HepG2 (cell line): ENCODE results near the gene PGK2. TPM values are rescaled to one million over a fixed set of nuclear protein-coding genes. Genes with fewer than 3 reads are reported as not detected.

ENCODE experiments used
- DNMT3B ChIP-seq: conservative IDR thresholded peaks from 2 replicates; pipeline ENCODE4 v1.6.1; 2016; ENCODE audit warnings: missing biosample characterization, control low read depth
- MAZ ChIP-seq, 2 experiments: sonication (generic) in 1 of 2; formaldehyde crosslinking in 1 of 2; IDR thresholded peaks; 2 replicates each; pipeline versions ENCODE4 v1.5.0 to v1.6.1; 2012 to 2020; ENCODE audit warnings: low read depth in 2 of 2, mild to moderate bottlenecking in 2 of 2, borderline replicate concordance in 1 of 2, improper control_type of control experiment in 1 of 2, low read length in 1 of 2, missing genetic modification reagents in 1 of 2, moderate library complexity in 1 of 2
- ZFP36L2 ChIP-seq: sonication (generic); formaldehyde crosslinking; IDR thresholded peaks from 2 replicates; pipeline ENCODE4 v1.4.0; 2020; ENCODE audit warnings: missing genetic modification reagents
- ZFYVE20 ChIP-seq: sonication (generic); formaldehyde crosslinking; IDR thresholded peaks from 2 replicates; pipeline ENCODE4 v1.8.0; 2023; ENCODE audit warnings: low read depth, mild to moderate bottlenecking, moderate library complexity, missing genetic modification reagents, borderline replicate concordance
- ZNF318 ChIP-seq: sonication (generic); formaldehyde crosslinking; IDR thresholded peaks from 2 replicates; pipeline ENCODE4 v1.4.0; 2020; ENCODE audit warnings: mild to moderate bottlenecking, missing genetic modification reagents
- ZNF878 ChIP-seq: sonication (generic); formaldehyde crosslinking; IDR thresholded peaks from 2 replicates; pipeline ENCODE4 v1.8.1; 2023; ENCODE audit warnings: mild to moderate bottlenecking, missing genetic modification reagents, moderate library complexity
- polyA plus RNA-seq, 8 experiments: library from polyadenylated mRNA; depleted of rRNA in 3 of 8; stranded (reverse) in 7 of 8; unstranded in 1 of 8; fragments of >200 nt; fragmentation: Illumina TruSeq in 4 of 8; extraction: Trizol in 4 of 8; gene quantifications; 2 replicates each; pipeline versions ENCODE4 v1.2.1 to v1.2.3, GENCODE V29; 2011 to 2016; ENCODE audit warnings: low read depth in 4 of 8, missing spikeins in 1 of 8, mixed read lengths in 1 of 8; ENCODE audit not compliant: insufficient read depth in 1 of 8
- total RNA-seq, 5 experiments: library from RNA; depleted of rRNA; stranded (reverse); fragments of >200 nt; fragmentation: Illumina TruSeq; extraction: Trizol; gene quantifications; 2 replicates each; pipeline ENCODE4 v1.2.3, GENCODE V29; 2016; ENCODE audit warnings: low read depth in 1 of 5

PGK2 gene
- total and polyA plus RNA-seq, 2 of the 13 experiments (the other 11 are each of a cell fraction or from before 2014, with no cell fraction given): not detected

- no peak for TF ChIP-seq ZNF878
- TF ChIP-seq ZFYVE20 (CRISPR knock-in tag): no peak
- no peak for TF ChIP-seq DNMT3B
- no peak for TF ChIP-seq ZNF318 (CRISPR knock-in tag)
- TF ChIP-seq ZFP36L2 (CRISPR knock-in tag): no peak
- no peak for TF ChIP-seq MAZ (IDR thresholded peaks at IDR 0.05; ENCODE audit: borderline replicate concordance, low read depth, low read length)
- TF ChIP-seq MAZ (CRISPR knock-in tag; IDR thresholded peaks at IDR 0.05; ENCODE audit: low read depth): no peak
These were observed 39.8 kb upstream of the PGK2 start (continued) for GRCh38 chr6:49826743-49827406.
